ENCODE results near the gene ZNF630. TPM values are rescaled to one million over a fixed set of nuclear protein-coding genes. Genes with fewer than 3 reads are reported as not detected.

ZNF630 gene
- polyA plus RNA-seq (1.5 and 2.3 TPM in 2 replicates), polyA minus RNA-seq (3.0 and 3.2 TPM in 2 replicates)

DNA sequence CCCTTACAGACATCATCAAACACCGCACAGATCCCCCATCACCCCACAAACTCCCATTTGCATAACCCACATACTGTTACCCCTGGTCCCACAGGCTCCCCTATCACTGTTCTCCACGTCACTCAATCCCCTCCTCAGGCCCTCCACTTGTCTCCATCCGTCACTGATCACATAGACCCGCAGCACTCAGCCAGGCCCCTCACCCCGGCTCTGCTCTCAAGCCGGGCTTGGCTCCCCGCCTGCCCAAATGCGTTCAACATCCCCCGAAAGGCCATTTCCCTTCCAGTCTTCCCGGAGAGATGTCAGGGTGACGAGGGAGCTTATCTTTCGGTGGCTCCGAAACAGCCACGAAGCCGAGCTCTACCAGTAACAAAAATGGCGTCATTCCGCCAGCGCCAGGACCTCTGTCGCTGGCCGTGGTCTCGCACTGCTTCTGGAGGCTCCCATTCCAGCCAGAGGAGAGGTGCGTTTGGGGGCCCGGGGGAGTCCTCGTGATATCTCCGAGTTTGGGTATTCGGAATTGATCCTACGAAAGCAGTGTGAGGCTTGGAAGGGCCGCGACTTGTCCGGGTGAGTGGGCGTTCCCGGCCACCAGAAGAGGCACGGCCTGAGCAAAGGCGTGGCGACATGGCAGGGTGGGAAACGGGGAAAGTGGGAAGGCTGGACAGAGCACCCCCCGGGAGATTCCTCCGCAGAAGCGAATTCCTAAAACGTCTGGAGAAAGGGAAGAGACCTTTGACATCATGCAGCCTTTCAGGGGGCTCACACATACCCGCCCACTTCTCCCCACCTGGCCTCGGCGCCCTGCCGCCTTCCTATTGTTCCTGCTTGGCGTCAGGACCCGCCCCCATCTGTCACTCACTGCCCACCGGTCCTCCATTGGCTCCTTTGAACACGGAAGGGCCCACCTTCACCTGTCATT is at the start of gene ZNF630:
Gene ZNF630 (minus strand): TSS at position 577 of the 922 bp plus-strand sequence. CDS start 4,754 bp downstream, outside the sequence.
- peak within 1 kb of the TSS; percentile 65 for H3K9ac ChIP-seq (ENCODE audit: low read length)
- H3K79me2 ChIP-seq (replicated peaks; ENCODE audit: insufficient read depth, low read length): no peaks in the 10 kb centered on the region
- H3K4me2 ChIP-seq (ENCODE audit: low read length): no peak within 1 kb of the TSS
- H3K9me3 ChIP-seq (ENCODE audit: low read length): no peaks in the 10 kb centered on the region
- TF ChIP-seq, protein P1, sequence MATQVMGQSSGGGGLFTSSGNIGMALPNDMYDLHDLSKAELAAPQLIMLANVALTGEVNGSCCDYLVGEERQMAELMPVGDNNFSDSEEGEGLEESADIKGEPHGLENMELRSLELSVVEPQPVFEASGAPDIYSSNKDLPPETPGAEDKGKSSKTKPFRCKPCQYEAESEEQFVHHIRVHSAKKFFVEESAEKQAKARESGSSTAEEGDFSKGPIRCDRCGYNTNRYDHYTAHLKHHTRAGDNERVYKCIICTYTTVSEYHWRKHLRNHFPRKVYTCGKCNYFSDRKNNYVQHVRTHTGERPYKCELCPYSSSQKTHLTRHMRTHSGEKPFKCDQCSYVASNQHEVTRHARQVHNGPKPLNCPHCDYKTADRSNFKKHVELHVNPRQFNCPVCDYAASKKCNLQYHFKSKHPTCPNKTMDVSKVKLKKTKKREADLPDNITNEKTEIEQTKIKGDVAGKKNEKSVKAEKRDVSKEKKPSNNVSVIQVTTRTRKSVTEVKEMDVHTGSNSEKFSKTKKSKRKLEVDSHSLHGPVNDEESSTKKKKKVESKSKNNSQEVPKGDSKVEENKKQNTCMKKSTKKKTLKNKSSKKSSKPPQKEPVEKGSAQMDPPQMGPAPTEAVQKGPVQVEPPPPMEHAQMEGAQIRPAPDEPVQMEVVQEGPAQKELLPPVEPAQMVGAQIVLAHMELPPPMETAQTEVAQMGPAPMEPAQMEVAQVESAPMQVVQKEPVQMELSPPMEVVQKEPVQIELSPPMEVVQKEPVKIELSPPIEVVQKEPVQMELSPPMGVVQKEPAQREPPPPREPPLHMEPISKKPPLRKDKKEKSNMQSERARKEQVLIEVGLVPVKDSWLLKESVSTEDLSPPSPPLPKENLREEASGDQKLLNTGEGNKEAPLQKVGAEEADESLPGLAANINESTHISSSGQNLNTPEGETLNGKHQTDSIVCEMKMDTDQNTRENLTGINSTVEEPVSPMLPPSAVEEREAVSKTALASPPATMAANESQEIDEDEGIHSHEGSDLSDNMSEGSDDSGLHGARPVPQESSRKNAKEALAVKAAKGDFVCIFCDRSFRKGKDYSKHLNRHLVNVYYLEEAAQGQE (IDR thresholded peaks at IDR 0.05; ENCODE audit: borderline replicate concordance): peak; percentile 40
- TF ChIP-seq, protein P2, sequence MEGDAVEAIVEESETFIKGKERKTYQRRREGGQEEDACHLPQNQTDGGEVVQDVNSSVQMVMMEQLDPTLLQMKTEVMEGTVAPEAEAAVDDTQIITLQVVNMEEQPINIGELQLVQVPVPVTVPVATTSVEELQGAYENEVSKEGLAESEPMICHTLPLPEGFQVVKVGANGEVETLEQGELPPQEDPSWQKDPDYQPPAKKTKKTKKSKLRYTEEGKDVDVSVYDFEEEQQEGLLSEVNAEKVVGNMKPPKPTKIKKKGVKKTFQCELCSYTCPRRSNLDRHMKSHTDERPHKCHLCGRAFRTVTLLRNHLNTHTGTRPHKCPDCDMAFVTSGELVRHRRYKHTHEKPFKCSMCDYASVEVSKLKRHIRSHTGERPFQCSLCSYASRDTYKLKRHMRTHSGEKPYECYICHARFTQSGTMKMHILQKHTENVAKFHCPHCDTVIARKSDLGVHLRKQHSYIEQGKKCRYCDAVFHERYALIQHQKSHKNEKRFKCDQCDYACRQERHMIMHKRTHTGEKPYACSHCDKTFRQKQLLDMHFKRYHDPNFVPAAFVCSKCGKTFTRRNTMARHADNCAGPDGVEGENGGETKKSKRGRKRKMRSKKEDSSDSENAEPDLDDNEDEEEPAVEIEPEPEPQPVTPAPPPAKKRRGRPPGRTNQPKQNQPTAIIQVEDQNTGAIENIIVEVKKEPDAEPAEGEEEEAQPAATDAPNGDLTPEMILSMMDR (IDR thresholded peaks at IDR 0.05; ENCODE audit: poor library complexity, severe bottlenecking): no peak
- TF ChIP-seq POLR2AphosphoS5 (IDR thresholded peaks at IDR 0.05): peak; percentile 53
- H3K4me3 ChIP-seq (ENCODE audit: low read length): peak within 1 kb of the TSS; percentile 61
- no peaks in the 10 kb centered on the region for H3K36me3 ChIP-seq (ENCODE audit: insufficient read depth, low read length)
- peak within 1 kb of the TSS; percentile 45 for H2AFZ ChIP-seq (ENCODE audit: low read depth, low read length)
- no peaks in the 10 kb centered on the region for H3K27me3 ChIP-seq (ENCODE audit: insufficient read depth, low read depth, low read length)
- no peaks in the 10 kb centered on the region for H4K20me1 ChIP-seq (ENCODE audit: insufficient read depth)
- H3K27ac ChIP-seq (ENCODE audit: low read length): peak within 1 kb of the TSS; percentile 71
- H3K9me2 ChIP-seq (ENCODE audit: insufficient read depth, low read length): no peaks in the 10 kb centered on the region
- H3F3A ChIP-seq (ENCODE audit: insufficient read depth, low read length, poor library complexity, severe bottlenecking): no peaks in the 10 kb centered on the region

DNA sequence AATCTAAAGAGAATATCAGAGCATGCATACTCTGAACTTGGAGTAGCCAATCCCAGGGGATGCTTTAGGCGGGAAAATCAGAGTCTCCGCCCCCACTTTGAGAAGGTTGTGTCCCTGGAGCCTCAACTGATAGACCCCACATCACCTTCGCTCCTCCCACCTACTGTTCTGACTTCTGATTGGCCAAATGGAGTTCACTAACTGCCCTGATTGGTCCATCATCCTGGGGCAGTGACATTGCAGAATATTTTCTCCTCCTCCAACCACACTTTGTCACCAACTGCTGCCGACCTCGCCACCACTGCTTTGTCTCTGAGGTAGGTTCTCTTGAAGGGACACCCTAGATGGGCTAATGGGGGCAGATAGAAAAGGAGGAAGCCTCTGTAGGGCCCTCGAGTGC is 36.3 kb upstream of the ZNF630 start:
- H3K9ac ChIP-seq (ENCODE audit: low read length): no peak overlapping the region
- H3F3A ChIP-seq (ENCODE audit: insufficient read depth, low read length, poor library complexity, severe bottlenecking): no peaks in the 10 kb centered on the region
- H4K20me1 ChIP-seq (ENCODE audit: insufficient read depth): no peaks in the 10 kb centered on the region
- H3K27me3 ChIP-seq (ENCODE audit: insufficient read depth, low read depth, low read length): no peaks in the 10 kb centered on the region
- TF ChIP-seq TAF1 (IDR thresholded peaks at IDR 0.05; ENCODE audit: low read depth): no peak
- TF ChIP-seq EZH2 (IDR thresholded peaks at IDR 0.05; ENCODE audit: borderline replicate concordance, insufficient read depth, low read length, poor library complexity, severe bottlenecking): no peak
- TF ChIP-seq EP300 (conservative IDR thresholded peaks at IDR 0.05; ENCODE audit: poor library complexity, severe bottlenecking): no peak
- TF ChIP-seq, protein P2 (IDR thresholded peaks at IDR 0.05; ENCODE audit: poor library complexity, severe bottlenecking): no peak
- no peak for TF ChIP-seq RAD21 (conservative IDR thresholded peaks at IDR 0.05)
- TF ChIP-seq SMC3 (conservative IDR thresholded peaks at IDR 0.05; ENCODE audit: poor library complexity): no peak
- no peak for TF ChIP-seq POLR2AphosphoS5 (IDR thresholded peaks at IDR 0.05)
- TF ChIP-seq MXI1 (conservative IDR thresholded peaks at IDR 0.05; ENCODE audit: poor library complexity, severe bottlenecking): no peak
- TF ChIP-seq, protein P1 (IDR thresholded peaks at IDR 0.05; ENCODE audit: borderline replicate concordance): no peak
- H3K27ac ChIP-seq (ENCODE audit: low read length): no peak overlapping the region
- H3K36me3 ChIP-seq (ENCODE audit: insufficient read depth, low read length): no peaks in the 10 kb centered on the region
- H3K9me3 ChIP-seq (ENCODE audit: low read length): no peaks in the 10 kb centered on the region
- H3K9me2 ChIP-seq (ENCODE audit: insufficient read depth, low read length): no peaks in the 10 kb centered on the region
- H3K4me3 ChIP-seq (ENCODE audit: low read length): no peak overlapping the region
- no peak overlapping the region for H3K4me2 ChIP-seq (ENCODE audit: low read length)
- no peaks in the 10 kb centered on the region for H3K79me2 ChIP-seq (replicated peaks; ENCODE audit: insufficient read depth, low read length)
- H2AFZ ChIP-seq (ENCODE audit: low read depth, low read length): no peak overlapping the region
